HG03571 (cell line): ENCODE results near the gene CD82.
"Not testable (repeated sequence)": the region's sequence is repeated elsewhere in the genome, so short reads cannot be mapped to it uniquely, and the experiment has no call there.

Source experiments
- ATAC-seq: cut with Tn5 transposase; IDR thresholded peaks from one replicate; pipeline ENCODE4 v1.9.1; 2021; ENCODE audit not compliant: unreplicated experiment

Gene CD82

GRCh38 chr11:44658506-44658850 is 93.0 kb downstream of the CD82 start:
- no peak for ATAC-seq

- no peak for ATAC-seq
Measured at GRCh38 chr11:44659641-44660040, 94.2 kb downstream of the CD82 start.

GRCh38 chr11:44660535-44660934 is 95.1 kb downstream of the CD82 start:
- ATAC-seq, result not testable (repeated sequence)

- no peak for ATAC-seq
Measured at GRCh38 chr11:44661311-44661717, 95.9 kb downstream of the CD82 start.
